Thyroid gland (tissue), 4 donors: Measurements from ENCODE around the gene SMCO2.

Experiments used
- CTCF ChIP-seq, 6 experiments: fragments of 200-600 bp in 3 of 6; fragments of 450-650 bp in 3 of 6; sonication (generic) in 3 of 6; IDR thresholded peaks; one replicate each; pipeline ENCODE4 v1.5.1; 2016 to 2019; ENCODE audit warnings: antibody characterized with exemption in 6 of 6, mild to moderate bottlenecking in 2 of 6, inconsistent platforms in 1 of 6, moderate library complexity in 1 of 6
- POLR2A ChIP-seq, 2 donors: fragments of 450-650 bp; IDR thresholded peaks; one replicate each; pipeline ENCODE4 v1.6.1; 2017; ENCODE audit warnings: antibody characterized with exemption in 2 of 2, mild to moderate bottlenecking in 2 of 2, moderate library complexity in 1 of 2

GRCh38 chr12:27511031-27511722 lies 64.6 kb downstream of the SMCO2 start:
- TF ChIP-seq POLR2A (IDR thresholded peaks at IDR 0.05) = no peak
- TF ChIP-seq CTCF (IDR thresholded peaks at IDR 0.05) = no peak
